Psoas muscle (tissue), 8 donors: Measurements from ENCODE around the gene TMEM176A. TPM values are rescaled to one million over a fixed set of nuclear protein-coding genes. Genes with fewer than 3 reads are reported as not detected.

Source experiments
- ATAC-seq, 4 donors: fragments of 200-7000 bp; cut with Tn5 transposase; one replicate each; pipeline ENCODE4 v1.9.1; 2020; ENCODE audit warnings: moderate library complexity in 3 of 4, mild to moderate bottlenecking in 2 of 4
- DNase-seq, 2 donors: peaks; one replicate each; pipeline ENCODE4 v3.0.0-alpha.2; 2020
- H3K27ac ChIP-seq: fragments of 200-600 bp; one replicate; pipeline ENCODE4 v1.8.0; 2022
- H3K27me3 ChIP-seq, 3 donors: fragments of 200-600 bp in 1 of 3; one replicate each; pipeline versions ENCODE4 v1.6.1 to v1.8.0; 2013 to 2022; ENCODE audit warnings: low read length in 2 of 3, mild to moderate bottlenecking in 2 of 3, moderate library complexity in 1 of 3; ENCODE audit not compliant: insufficient read depth in 3 of 3
- H3K36me3 ChIP-seq, 2 donors: fragments of 200-600 bp in 1 of 2; one replicate each; pipeline versions ENCODE4 v1.6.1 to v1.8.0; 2013 to 2022; ENCODE audit warnings: low read depth in 1 of 2, mild to moderate bottlenecking in 1 of 2, moderate library complexity in 1 of 2; ENCODE audit not compliant: insufficient read depth in 1 of 2
- H3K4me1 ChIP-seq: fragments of 200-600 bp; one replicate; pipeline ENCODE4 v1.8.0; 2022
- H3K4me3 ChIP-seq: fragments of 200-600 bp; one replicate; pipeline ENCODE4 v1.8.0; 2022; ENCODE audit warnings: mild to moderate bottlenecking
- H3K9me3 ChIP-seq: fragments of 200-600 bp; one replicate; pipeline ENCODE4 v1.8.0; 2022
- WGBS, 3 donors: extraction: QIAGEN DNeasy Blood & Tissue Kit; methylation state at CpG; one replicate each; pipeline versions ENCODE4 v1.1.6 to v1.1.7; 2013; 5-methylcytosine and 5-hydroxymethylcytosine counted together
- intact Hi-C, 2 donors: fragments of 100-400 bp; cut with DNase I; formaldehyde crosslinking; loops; one replicate each; pipeline versions ENCODE4 v1.11.0 to v1.14.2; 2022
- polyA plus RNA-seq, 3 donors: library from polyadenylated mRNA; stranded (reverse); fragments of 200-250 nt; gene quantifications; one replicate each; pipeline ENCODE4 v1.2.3, GENCODE V29; 2013
- total RNA-seq, 4 donors: library from RNA; stranded (reverse); fragmentation: NEBNext Ultra II Directional in 2 of 4; extraction: Animal tissue kit (Norgen Biotek cat#: 25700) in 2 of 4; gene quantifications; one replicate each; pipeline versions ENCODE4 v1.2.1 to v1.2.4, GENCODE V29; 2021 to 2023
- TF ChIP-seq, protein P1 (sequence below): fragments of 200-600 bp; IDR thresholded peaks from one replicate; pipeline ENCODE4 v1.8.0; 2022; ENCODE audit warnings: antibody characterized with exemption
- donor health status: healthy with polysubstance abuse.
- donor health status: DM: no; HTN: no; CAD: no; lungs with moderate emphysema.
- donor health status: Bipolar disorder and iron deficiency.
- donor health status: healthy.
- donor health status: DM: yes; HTN: yes; CAD: no.
- donor health status: DM: no; HTN: no; CAD: no.
- donor health status: DM: no; HTN: no; CAD: no.
- donor health status: DM: yes; HTN: yes; CAD: no.

Gene TMEM176A
- total and polyA plus RNA-seq, 7 donors = 2.3 to 13.7 (median 3.2) TPM

DNA sequence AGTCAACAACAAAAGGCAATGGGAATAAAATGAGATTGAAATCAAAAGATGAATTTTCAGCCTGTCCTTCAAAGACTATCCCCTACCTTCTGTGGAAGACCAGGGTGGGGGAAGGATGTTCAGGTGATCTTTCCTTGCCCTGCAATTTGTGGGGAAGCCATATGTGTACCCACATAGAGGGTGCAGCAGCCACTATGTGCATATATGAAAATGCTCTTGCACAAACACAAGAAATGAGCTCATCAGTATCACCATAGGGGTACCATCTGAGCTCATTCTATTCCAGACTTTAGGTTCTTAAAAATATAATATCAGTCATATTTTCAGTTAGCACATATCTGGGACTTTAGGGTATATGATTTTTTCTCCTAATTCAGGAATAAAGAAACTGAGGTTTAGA, 45.6 kb upstream of the TMEM176A start:
- DNase-seq (no peak), ATAC-seq (no peak)
- Histone ChIP-seq H3K36me3 (no peaks in the 10 kb centered on the region), H3K27ac (no peak overlapping the region), H3K27me3 (no peaks in the 10 kb centered on the region), H3K4me3 (no peak overlapping the region), H3K4me1 (no peaks in the 10 kb centered on the region), H3K9me3 (no peaks in the 10 kb centered on the region)
- intact Hi-C loops = loop anchor here in 1 of 2 donors (5.0 kb wide), 1 partner anchor 308 kb away; no protein-coding TSS in a partner anchor
- TF ChIP-seq, protein P1, sequence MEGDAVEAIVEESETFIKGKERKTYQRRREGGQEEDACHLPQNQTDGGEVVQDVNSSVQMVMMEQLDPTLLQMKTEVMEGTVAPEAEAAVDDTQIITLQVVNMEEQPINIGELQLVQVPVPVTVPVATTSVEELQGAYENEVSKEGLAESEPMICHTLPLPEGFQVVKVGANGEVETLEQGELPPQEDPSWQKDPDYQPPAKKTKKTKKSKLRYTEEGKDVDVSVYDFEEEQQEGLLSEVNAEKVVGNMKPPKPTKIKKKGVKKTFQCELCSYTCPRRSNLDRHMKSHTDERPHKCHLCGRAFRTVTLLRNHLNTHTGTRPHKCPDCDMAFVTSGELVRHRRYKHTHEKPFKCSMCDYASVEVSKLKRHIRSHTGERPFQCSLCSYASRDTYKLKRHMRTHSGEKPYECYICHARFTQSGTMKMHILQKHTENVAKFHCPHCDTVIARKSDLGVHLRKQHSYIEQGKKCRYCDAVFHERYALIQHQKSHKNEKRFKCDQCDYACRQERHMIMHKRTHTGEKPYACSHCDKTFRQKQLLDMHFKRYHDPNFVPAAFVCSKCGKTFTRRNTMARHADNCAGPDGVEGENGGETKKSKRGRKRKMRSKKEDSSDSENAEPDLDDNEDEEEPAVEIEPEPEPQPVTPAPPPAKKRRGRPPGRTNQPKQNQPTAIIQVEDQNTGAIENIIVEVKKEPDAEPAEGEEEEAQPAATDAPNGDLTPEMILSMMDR = no peak

DNA sequence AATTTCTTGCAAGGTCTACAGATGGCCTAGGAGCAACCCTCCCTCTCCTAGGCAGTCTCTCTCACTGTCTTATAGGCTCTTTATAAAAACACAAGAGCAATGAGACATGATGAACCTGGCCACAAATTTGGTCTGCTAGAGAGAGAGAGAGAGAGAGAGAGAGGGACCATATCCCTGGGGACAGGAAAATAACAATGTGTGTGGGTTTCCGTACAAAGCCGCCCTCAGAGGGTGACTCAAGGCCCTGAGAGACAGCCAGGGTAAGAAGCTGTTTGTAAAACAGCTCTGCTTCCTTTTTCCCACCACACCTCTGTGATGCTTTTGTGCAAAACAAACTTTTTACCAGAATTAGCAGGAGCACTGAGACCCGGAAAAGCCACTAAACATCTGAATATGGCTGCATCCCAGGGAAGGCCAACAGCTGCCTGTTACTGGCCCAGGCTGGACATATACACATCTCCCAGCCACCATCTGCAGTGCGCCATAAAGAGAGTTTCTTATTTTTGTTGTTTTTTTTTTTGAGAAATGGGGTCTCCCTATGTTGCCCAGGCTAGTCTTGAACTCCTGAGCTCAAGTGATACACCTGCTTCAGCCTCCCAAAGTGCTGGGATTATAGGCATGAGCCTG, 45.0 kb upstream of the TMEM176A start:
- Histone ChIP-seq H3K36me3 (no peaks in the 10 kb centered on the region), H3K4me3 (no peak overlapping the region), H3K4me1 (no peaks in the 10 kb centered on the region), H3K27ac (no peak overlapping the region), H3K27me3 (no peaks in the 10 kb centered on the region), H3K9me3 (no peaks in the 10 kb centered on the region)
- 45 to 71% (median 52%) methylated on average over 4 of the region's 4 CpGs for WGBS, 3 donors
- TF ChIP-seq, protein P1 = no peak
- ATAC-seq = peak in 1 of 4 donors; percentile 19
- DNase-seq = no peak
- intact Hi-C loops = loop anchor here in 1 of 2 donors (5.0 kb wide), 1 partner anchor 308 kb away; no protein-coding TSS in a partner anchor

DNA sequence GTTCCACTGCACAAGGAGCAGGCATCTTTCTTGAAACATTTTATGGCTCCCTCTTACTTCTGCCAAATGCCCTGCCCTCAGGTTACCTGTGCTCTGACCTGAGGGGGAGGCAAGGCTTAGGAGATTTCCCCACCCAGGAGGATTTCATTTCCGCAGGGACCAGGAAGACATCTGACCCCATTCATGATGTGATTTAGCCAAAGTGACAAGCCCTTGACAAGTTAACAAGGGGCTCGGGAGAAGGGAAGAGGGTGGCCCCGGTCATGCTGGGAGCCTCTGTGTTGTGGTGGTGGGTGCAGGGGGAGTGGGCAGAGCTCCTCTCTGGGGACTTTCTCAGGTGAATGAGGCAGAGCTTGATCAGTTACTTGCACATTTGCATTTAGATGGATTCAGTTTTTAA, 44.4 kb upstream of the TMEM176A start:
- no peak overlapping the region for H3K27ac ChIP-seq
- DNase-seq (no peak), ATAC-seq (no peak)
- WGBS, 3 donors = 36 to 43% (median 38%) methylated on average over 3 of the region's 3 CpGs
- H3K4me1 ChIP-seq = no peaks in the 10 kb centered on the region
- H3K36me3 ChIP-seq = no peaks in the 10 kb centered on the region
- intact Hi-C loops = loop anchor here in 1 of 2 donors (5.0 kb wide), 1 partner anchor 309 kb away; no protein-coding TSS in a partner anchor
- no peak overlapping the region for H3K4me3 ChIP-seq
- TF ChIP-seq, protein P1 = no peak
- H3K9me3 ChIP-seq = no peaks in the 10 kb centered on the region
- H3K27me3 ChIP-seq = no peaks in the 10 kb centered on the region

DNA sequence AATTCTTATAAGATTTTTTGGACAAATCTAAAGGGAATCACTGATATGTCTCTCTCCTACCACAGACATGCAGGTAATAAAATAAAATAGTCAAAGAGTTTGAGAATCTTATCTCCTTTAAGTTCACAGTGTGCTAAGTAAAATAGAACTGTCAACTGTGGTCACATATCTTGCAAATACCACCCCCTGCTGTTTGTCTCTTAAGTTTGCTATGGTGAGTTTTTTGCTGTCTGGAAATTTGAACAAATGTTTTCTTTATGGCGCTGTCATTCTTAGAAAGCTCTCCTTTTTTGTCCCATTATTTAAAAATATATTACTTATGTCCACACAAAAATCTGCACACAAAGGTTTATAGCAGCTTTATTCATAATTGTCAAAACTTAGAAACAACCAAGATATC, 43.7 kb upstream of the TMEM176A start:
- H3K36me3 ChIP-seq = no peaks in the 10 kb centered on the region
- H3K4me3 ChIP-seq = no peak overlapping the region
- no peak for ATAC-seq
- intact Hi-C loops = loop anchor here in 1 of 2 donors (5.0 kb wide), 1 partner anchor 310 kb away; no protein-coding TSS in a partner anchor
- TF ChIP-seq, protein P1 = peak; percentile 17
- no peak overlapping the region for H3K27ac ChIP-seq
- no peaks in the 10 kb centered on the region for H3K9me3 ChIP-seq
- no peaks in the 10 kb centered on the region for H3K4me1 ChIP-seq
- 41 to 50% (median 49%) methylated on average over 1 of the region's 1 CpG for WGBS, 3 donors
- DNase-seq = no peak
- no peaks in the 10 kb centered on the region for H3K27me3 ChIP-seq

DNA sequence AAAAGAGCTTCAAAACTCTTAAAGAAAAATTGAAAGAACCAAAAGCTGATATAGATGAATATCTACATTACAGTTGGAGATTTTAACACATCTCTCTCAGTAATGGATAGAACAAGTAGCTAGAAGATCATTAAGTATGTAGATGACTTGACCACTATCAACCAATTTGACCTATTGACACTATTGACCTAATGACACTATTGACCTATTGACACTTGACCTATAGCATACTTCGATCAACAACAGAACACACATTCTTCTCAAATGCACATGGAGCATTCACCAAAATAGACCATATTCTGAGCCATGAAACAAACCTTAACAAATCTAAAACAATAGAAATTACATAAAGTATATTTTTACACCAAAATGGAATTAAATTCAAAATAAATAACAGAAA, 41.1 kb upstream of the TMEM176A start:
- H3K9me3 ChIP-seq = no peaks in the 10 kb centered on the region
- no peak for DNase-seq
- H3K27ac ChIP-seq = no peak overlapping the region
- no peak for ATAC-seq
- TF ChIP-seq, protein P1 = no peak
- H3K36me3 ChIP-seq = no peaks in the 10 kb centered on the region
- H3K4me1 ChIP-seq = no peaks in the 10 kb centered on the region
- H3K4me3 ChIP-seq = no peak overlapping the region
- 62 to 76% (median 69%) methylated on average over 1 of the region's 1 CpG for WGBS, 3 donors
- intact Hi-C loops = loop anchor here in 1 of 2 donors (5.0 kb wide), 1 partner anchor 312 kb away; no protein-coding TSS in a partner anchor
- H3K27me3 ChIP-seq = no peaks in the 10 kb centered on the region
